ENCODE measurements around the gene COA7. TPM values are rescaled to one million over a fixed set of nuclear protein-coding genes. Genes with fewer than 3 reads are reported as not detected.
A peak's percentile ranks its signal among the peaks of the same experiment; 100 is the strongest.

The COA7 gene
- total RNA-seq, 1 donor from 2014 or later = 13.0 TPM

DNA sequence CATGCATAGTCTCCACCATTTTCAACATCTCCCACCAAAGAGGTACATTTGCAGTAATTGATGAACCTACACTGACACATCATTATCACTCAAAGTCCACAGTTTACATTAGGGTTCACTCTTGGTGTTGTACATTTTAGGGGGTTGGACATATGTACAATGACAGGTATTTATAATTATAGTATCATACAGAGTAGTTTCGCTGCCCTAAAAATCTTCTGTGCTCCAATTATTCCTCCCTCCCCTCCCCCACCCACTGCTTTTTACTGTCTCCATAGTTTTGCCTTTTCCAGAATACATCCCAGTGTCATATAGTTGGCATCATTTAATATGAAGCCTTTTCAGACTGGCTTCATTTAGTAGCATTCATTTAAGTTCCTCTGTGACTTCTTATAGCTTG, 13.6 kb downstream of the COA7 start:
- no peak overlapping the region for H3K27ac Mint-ChIP-seq
- H3K4me1 Mint-ChIP-seq = peaks cover 9% of the 10 kb centered on the region
- no peak overlapping the region for H3K4me2 ChIP-seq
- H3K9me3 ChIP-seq (ENCODE audit: low read depth) = no peaks in the 10 kb centered on the region
- H3K79me2 ChIP-seq (ENCODE audit: low read depth) = no peaks in the 10 kb centered on the region
- TF ChIP-seq EZH2 (IDR thresholded peaks at IDR 0.05) (no peak), EZH2phosphoT487 (IDR thresholded peaks at IDR 0.05) (no peak)
- TF ChIP-seq, protein P1, sequence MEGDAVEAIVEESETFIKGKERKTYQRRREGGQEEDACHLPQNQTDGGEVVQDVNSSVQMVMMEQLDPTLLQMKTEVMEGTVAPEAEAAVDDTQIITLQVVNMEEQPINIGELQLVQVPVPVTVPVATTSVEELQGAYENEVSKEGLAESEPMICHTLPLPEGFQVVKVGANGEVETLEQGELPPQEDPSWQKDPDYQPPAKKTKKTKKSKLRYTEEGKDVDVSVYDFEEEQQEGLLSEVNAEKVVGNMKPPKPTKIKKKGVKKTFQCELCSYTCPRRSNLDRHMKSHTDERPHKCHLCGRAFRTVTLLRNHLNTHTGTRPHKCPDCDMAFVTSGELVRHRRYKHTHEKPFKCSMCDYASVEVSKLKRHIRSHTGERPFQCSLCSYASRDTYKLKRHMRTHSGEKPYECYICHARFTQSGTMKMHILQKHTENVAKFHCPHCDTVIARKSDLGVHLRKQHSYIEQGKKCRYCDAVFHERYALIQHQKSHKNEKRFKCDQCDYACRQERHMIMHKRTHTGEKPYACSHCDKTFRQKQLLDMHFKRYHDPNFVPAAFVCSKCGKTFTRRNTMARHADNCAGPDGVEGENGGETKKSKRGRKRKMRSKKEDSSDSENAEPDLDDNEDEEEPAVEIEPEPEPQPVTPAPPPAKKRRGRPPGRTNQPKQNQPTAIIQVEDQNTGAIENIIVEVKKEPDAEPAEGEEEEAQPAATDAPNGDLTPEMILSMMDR (IDR thresholded peaks at IDR 0.05) = no peak
- no peaks in the 10 kb centered on the region for H3K36me3 ChIP-seq
- no peak for DNase-seq (ENCODE audit: low spot score)
- peaks cover 31% of the 10 kb centered on the region for H3F3A ChIP-seq (ENCODE audit: low read depth)
- no peak overlapping the region for H3K4me3 Mint-ChIP-seq
- H4K20me1 ChIP-seq (ENCODE audit: low read depth) = peaks cover 5% of the 10 kb centered on the region
- peaks cover 4% of the 10 kb centered on the region for H3K27me3 Mint-ChIP-seq (ENCODE audit: insufficient read depth, low read depth)
- H3K27ac ChIP-seq = no peak overlapping the region
- peaks cover 2% of the 10 kb centered on the region for H3K4me1 ChIP-seq
- no peaks in the 10 kb centered on the region for H3K27me3 ChIP-seq
- H3K9ac ChIP-seq = no peak overlapping the region
- no peaks in the 10 kb centered on the region for H3K9me3 Mint-ChIP-seq
- H3K36me3 Mint-ChIP-seq = peaks cover 10% of the 10 kb centered on the region
- H3K4me3 ChIP-seq = no peak overlapping the region
- no peak overlapping the region for H2AFZ ChIP-seq (replicated peaks)

DNA sequence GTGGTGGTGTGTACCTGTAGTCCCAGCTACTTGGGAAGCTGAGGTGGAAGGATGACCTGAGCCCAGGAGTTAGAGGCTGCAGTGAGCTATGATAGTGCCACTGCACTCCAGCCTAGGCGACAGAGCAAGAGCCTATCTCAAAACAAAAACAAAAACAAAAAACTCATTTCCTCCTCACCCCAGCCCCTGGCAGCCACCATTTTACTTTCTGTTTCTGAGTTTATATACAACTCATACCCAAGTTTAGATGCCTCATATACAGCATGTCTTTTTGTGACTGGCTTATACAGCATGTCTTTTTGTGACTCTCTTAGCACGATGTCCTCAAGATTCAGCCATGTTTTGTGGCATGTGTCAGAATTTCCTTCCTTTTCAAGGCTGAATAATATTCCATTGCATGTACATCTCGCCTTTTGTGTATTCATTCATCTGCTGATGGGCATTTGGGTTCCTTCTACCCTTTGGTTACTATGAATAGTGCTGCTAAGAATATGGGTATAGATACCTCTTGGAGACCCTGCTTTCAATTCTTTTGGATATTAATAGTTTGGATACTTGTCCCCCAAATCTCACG, 14.7 kb downstream of the COA7 start:
- no peak overlapping the region for H3K27ac Mint-ChIP-seq
- peaks cover 19% of the 10 kb centered on the region for H3K4me1 Mint-ChIP-seq

DNA sequence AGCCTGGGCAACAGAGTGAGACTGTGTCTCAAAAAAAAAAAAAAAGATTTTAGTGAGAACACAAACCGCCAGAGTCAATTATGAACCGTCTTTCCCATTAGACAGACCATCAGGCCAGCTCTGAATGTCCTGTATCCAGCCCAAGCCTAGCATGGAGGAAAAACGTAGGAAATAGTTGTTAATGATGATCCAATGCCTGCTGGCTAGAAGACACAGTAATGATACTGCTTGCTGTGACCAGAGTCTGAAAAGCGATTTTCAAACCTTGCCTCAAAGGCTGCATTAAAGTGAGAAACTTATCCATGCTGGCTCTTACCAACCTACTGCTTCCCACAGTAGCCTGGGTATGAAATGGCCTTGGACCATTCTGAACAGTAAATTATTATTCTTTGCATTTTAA, 17.0 kb downstream of the COA7 start:
- Histone ChIP-seq H3K4me1 (peaks cover 15% of the 10 kb centered on the region), H3K4me3 (no peak overlapping the region), H3K79me2 (ENCODE audit: low read depth) (no peaks in the 10 kb centered on the region), H3K27me3 (no peaks in the 10 kb centered on the region), H2AFZ (replicated peaks) (no peak overlapping the region), H3K36me3 (no peaks in the 10 kb centered on the region), H3K9me3 (ENCODE audit: low read depth) (no peaks in the 10 kb centered on the region), H4K20me1 (ENCODE audit: low read depth) (no peaks in the 10 kb centered on the region), H3K9ac (no peak overlapping the region), H3K4me2 (no peak overlapping the region), H3F3A (ENCODE audit: low read depth) (peaks cover 40% of the 10 kb centered on the region), H3K27ac (peak overlapping the region; percentile 21)
- Mint-ChIP-seq H3K27me3 (ENCODE audit: insufficient read depth, low read depth) (peaks cover 6% of the 10 kb centered on the region), H3K36me3 (peaks cover 1% of the 10 kb centered on the region), H3K27ac (no peak overlapping the region), H3K9me3 (no peaks in the 10 kb centered on the region), H3K4me3 (no peak overlapping the region), H3K4me1 (peaks cover 20% of the 10 kb centered on the region)
- no peak for DNase-seq (ENCODE audit: low spot score)
- TF ChIP-seq EZH2phosphoT487 (IDR thresholded peaks at IDR 0.05) (no peak), EZH2 (IDR thresholded peaks at IDR 0.05) (no peak)
- TF ChIP-seq, protein P1 (IDR thresholded peaks at IDR 0.05) = no peak

More for the DNA sequence above, 14.7 kb downstream of the COA7 start:
- Histone ChIP-seq H3K4me1 (peaks cover 13% of the 10 kb centered on the region), H3F3A (ENCODE audit: low read depth) (peaks cover 38% of the 10 kb centered on the region), H3K36me3 (no peaks in the 10 kb centered on the region), H3K79me2 (ENCODE audit: low read depth) (no peaks in the 10 kb centered on the region), H3K27me3 (no peaks in the 10 kb centered on the region), H3K27ac (no peak overlapping the region), H4K20me1 (ENCODE audit: low read depth) (peaks cover 2% of the 10 kb centered on the region), H2AFZ (replicated peaks) (no peak overlapping the region), H3K4me2 (no peak overlapping the region), H3K9me3 (ENCODE audit: low read depth) (no peaks in the 10 kb centered on the region), H3K4me3 (no peak overlapping the region), H3K9ac (no peak overlapping the region)
- TF ChIP-seq, protein P1 (IDR thresholded peaks at IDR 0.05) = no peak
- TF ChIP-seq EZH2phosphoT487 (IDR thresholded peaks at IDR 0.05) (no peak), EZH2 (IDR thresholded peaks at IDR 0.05) (no peak)
- DNase-seq (ENCODE audit: low spot score) = no peak
- no peaks in the 10 kb centered on the region for H3K9me3 Mint-ChIP-seq
- H3K36me3 Mint-ChIP-seq = peaks cover 7% of the 10 kb centered on the region
- H3K4me3 Mint-ChIP-seq = no peak overlapping the region
- H3K27me3 Mint-ChIP-seq (ENCODE audit: insufficient read depth, low read depth) = peaks cover 4% of the 10 kb centered on the region

Data from neural progenitor cell (in vitro differentiated cells).